Muscle of leg (tissue), 16 donors: ENCODE results near the gene BRME1. TPM values are rescaled to one million over a fixed set of nuclear protein-coding genes. Genes with fewer than 3 reads are reported as not detected.

Experiments used
- DNase-seq: peaks from one replicate; pipeline ENCODE4 v3.0.0; 2013
- H3K27ac ChIP-seq: one replicate; pipeline ENCODE4 v1.5.1; 2013; ENCODE audit warnings: mild to moderate bottlenecking, low read length, control low read depth
- H3K27me3 ChIP-seq: one replicate; pipeline ENCODE4 v1.6.1; 2013; ENCODE audit warnings: low read length; ENCODE audit not compliant: control insufficient read depth, insufficient read depth
- H3K36me3 ChIP-seq: one replicate; pipeline ENCODE4 v1.6.1; 2013; ENCODE audit warnings: low read length; ENCODE audit not compliant: control insufficient read depth, insufficient read depth
- H3K4me1 ChIP-seq: one replicate; pipeline ENCODE4 v1.6.1; 2013; ENCODE audit warnings: low read length; ENCODE audit not compliant: control insufficient read depth, insufficient read depth
- H3K4me3 ChIP-seq: one replicate; pipeline ENCODE4 v1.5.1; 2013; ENCODE audit warnings: low read length, control low read depth
- H3K9me3 ChIP-seq: replicated peaks from 2 replicates; pipeline ENCODE4 v1.6.1; 2013; ENCODE audit warnings: low read depth, low read length; ENCODE audit not compliant: control insufficient read depth
- WGBS: methylation state at CpG from one replicate; pipeline ENCODE4 v1.1.5; 2013; ENCODE audit warnings: missing lambda C conversion rate; ENCODE audit not compliant: insufficient coverage; 5-methylcytosine and 5-hydroxymethylcytosine counted together
- long read RNA-seq, 11 donors: transcript quantifications; one replicate each; lab custom pipeline, GENCODE V29; 2026
- polyA plus RNA-seq, 8 donors: library from polyadenylated mRNA; unstranded; fragments of 120-200 nt; gene quantifications; one replicate each; pipeline versions ENCODE4 v1.2.1 to v1.2.3, GENCODE V29; 2013; ENCODE audit warnings: inconsistent platforms in 1 of 8, low replicate concordance in 1 of 8; ENCODE audit not compliant: insufficient read length in 8 of 8, insufficient read depth in 1 of 8
- total RNA-seq: library from RNA; stranded (reverse); fragments of 120-200 nt; gene quantifications from one replicate; pipeline ENCODE4 v1.2.4, GENCODE V29; 2013

The BRME1 gene
- total RNA-seq: 2.1 TPM
- 1 to 10 TPM; 2.4 to 6.1 (median 4.0) TPM for polyA plus RNA-seq
- long read RNA-seq, donor 1, partial matches to known transcripts: 0 of 1 reads
- long read RNA-seq, donor 1, other reads (novel, unspliced or antisense): 0 of 1 reads
- long read RNA-seq, donor 2: 0 reads
- long read RNA-seq, donor 3, partial matches to known transcripts: 11 of 12 reads
- long read RNA-seq, donor 3, other reads (novel, unspliced or antisense): 0 of 12 reads
- long read RNA-seq, donor 4: 0 reads
- long read RNA-seq, donor 5, partial matches to known transcripts: 5 of 7 reads
- long read RNA-seq, donor 5, other reads (novel, unspliced or antisense): 0 of 7 reads
- long read RNA-seq, donor 6: 0 reads
- long read RNA-seq, donor 7: 0 reads
- long read RNA-seq, donor 8: 0 reads
- long read RNA-seq, donor 9: 0 reads
- long read RNA-seq, donor 10, partial matches to known transcripts: 7 of 7 reads
- long read RNA-seq, donor 10, other reads (novel, unspliced or antisense): 0 of 7 reads
- long read RNA-seq, donor 11: 0 reads

DNA sequence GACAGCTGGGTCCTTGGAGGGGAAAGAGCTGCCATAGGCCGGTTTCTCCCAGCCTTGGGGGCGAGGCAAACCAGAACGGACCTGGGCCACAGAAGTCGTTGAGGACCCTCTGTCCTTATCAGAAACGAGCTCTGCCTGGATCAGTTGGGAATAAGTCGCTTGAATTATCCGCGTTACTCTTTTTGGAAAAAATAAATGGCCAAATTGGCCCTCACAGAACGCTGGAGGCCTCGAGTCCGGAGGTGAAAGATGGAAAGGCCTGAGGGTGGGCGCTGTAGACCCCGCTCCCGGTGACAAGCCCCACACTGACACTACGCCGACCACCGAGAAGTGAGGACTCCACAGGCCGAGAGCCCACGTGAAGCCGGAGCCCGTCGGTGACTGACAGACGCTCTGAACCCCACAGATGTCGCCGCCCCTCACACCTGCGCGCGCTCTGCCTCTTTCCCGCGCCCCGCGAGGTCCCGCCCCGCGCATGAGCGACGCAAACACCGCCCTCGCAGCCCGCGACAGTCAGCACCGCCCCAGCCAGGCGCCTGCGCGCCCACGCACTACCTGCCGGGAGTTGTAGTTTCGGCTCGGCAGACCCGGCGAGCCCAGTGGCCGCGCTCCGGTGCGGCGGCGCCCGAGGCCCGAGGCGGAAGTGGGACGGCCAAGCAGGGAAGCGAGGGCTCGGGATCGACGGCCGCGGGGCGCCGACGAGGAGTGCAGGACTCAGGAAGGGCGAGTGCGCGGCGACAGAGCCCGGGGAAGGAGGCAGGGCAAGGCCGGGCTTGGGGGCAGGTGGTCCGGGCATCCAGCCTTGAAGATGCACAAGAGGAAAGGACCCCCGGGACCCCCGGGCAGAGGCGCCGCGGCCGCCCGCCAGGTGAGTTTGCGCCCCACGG lies at the start of gene BRME1, which contains the start of gene CC2D1A:
TSS of gene BRME1 (minus strand) at position 484 of the 887 bp plus-strand sequence. CDS start 1,225 bp downstream, outside the sequence.
TSS of gene CC2D1A (plus strand) at position 568 of the 887 bp plus-strand sequence. CDS start at position 809, 241 bp downstream.
- no peaks in the 10 kb centered on the region for H3K27me3 ChIP-seq
- 6% methylated on average over 82 of the region's 86 CpGs for WGBS
- H3K4me1 ChIP-seq: peaks cover 11% of the 10 kb centered on the region
- peak within 1 kb of the TSS; percentile 84 for H3K4me3 ChIP-seq
- peak; percentile 94 for DNase-seq
- H3K27ac ChIP-seq: peak within 1 kb of the TSS; percentile 13
- H3K9me3 ChIP-seq: no peaks in the 10 kb centered on the region
- peaks cover 7% of the 10 kb centered on the region for H3K36me3 ChIP-seq

DNA sequence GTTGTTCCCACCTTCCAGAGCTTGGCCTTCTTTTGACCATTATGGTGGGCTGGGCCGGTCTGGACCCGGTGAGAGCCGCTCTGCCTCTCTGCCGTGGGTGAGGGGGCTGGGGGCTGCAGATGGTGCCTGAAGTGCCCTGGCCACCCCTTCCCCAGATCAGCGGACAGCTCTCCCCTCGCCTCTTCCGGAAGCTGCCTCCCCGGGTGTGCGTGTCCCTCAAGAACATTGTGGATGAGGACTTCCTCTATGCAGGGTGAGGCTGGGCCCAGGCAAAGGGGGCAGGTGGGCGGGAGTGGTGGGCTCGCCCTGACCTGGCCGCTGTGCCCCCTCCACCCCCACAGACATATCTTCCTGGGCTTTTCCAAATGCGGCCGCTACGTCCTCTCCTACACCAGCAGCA lies 48.3 kb upstream of the BRME1 start:
- H3K36me3 ChIP-seq: peaks cover 49% of the 10 kb centered on the region
- no peak for DNase-seq
- H3K4me3 ChIP-seq: no peak overlapping the region
- 98% methylated on average over 6 of the region's 15 CpGs for WGBS
- no peaks in the 10 kb centered on the region for H3K9me3 ChIP-seq
- H3K27ac ChIP-seq: no peak overlapping the region
- peaks cover 11% of the 10 kb centered on the region for H3K4me1 ChIP-seq
- H3K27me3 ChIP-seq: no peaks in the 10 kb centered on the region

DNA sequence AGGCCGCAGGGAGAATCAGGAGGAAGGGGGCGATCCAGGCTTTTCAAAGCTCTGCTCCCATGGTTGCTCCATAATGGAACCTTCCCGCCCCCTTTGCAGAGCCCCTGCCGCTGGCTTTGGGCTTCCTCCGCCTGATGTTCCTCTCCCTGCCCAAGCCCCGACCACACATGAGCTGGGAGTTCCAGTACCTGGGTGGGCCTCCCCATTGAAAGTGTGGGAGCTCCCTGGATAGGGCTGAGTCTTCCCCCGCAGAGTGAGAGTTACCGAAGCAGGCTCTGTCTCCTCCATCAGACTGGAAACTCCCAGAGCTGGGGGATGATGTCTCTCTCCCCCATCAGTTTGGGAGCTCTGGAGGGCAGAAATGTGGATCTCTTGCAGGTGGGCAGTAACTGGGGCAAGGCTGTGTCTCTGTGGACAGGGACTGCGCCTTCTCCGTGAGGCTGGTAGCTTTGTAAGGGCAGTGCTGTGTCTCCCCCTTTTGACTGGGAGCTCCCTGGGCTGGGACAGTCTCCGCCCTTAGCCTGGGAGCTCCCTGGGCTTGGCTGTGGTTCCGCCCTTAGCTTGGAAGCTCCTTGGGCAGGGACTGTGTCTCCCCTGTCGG lies 47.1 kb upstream of the BRME1 start:
- Histone ChIP-seq H3K27me3 (no peaks in the 10 kb centered on the region), H3K27ac (peak overlapping the region; percentile 77), H3K4me3 (peak overlapping the region; percentile 64), H3K4me1 (peaks cover 11% of the 10 kb centered on the region), H3K36me3 (peaks cover 37% of the 10 kb centered on the region), H3K9me3 (no peaks in the 10 kb centered on the region)
- DNase-seq: peak; percentile 73
- WGBS: 4% methylated on average over 10 of the region's 13 CpGs

DNA sequence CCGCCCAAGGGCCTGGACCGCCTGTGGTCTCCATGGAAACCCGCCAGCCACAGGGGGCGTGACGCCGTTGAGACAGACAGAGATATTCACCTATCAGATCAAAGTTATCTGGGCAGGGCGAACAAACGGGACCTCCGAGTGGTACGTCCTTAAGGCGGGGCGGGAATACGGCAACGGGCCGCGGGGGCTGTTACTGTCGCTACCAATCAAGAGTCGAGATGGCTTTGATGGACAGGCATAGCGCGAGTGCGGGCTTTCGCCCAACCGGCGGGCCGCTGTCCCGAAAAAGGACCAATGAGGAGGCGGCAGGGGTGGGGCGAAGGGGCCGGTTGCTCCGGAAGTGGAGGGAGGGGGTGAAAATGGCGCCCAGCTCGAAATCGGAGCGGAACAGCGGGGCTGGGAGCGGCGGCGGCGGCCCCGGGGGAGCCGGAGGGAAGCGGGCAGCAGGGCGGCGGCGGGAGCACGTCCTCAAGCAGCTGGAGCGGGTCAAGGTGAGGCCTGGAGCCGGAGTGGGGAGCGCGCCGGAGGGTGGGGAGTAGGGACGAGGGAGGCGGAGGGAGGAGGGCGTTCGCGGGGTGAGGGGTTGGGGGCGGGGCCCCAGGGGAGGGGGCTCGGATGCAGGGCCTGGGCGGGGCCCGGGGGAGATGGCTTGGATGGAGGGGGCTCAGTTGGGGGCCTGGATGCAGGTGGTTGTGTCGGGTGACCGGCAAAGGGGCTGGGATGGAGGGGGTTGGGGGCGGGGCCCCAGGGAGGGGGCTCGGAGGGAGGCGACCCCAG lies 46.4 kb upstream of the BRME1 start, which contains the start of gene DCAF15:
TSS of gene DCAF15 (plus strand) at position 356 of the 777 bp plus-strand sequence. CDS start at position 360, 4 bp downstream.
- peak; percentile 100 for DNase-seq
- Histone ChIP-seq H3K4me1 (peaks cover 11% of the 10 kb centered on the region), H3K27me3 (no peaks in the 10 kb centered on the region), H3K4me3 (peak within 1 kb of the TSS; percentile 64), H3K9me3 (no peaks in the 10 kb centered on the region), H3K27ac (peak within 1 kb of the TSS; percentile 77), H3K36me3 (peaks cover 30% of the 10 kb centered on the region)
- WGBS: under 1% methylated on average over 49 of the region's 65 CpGs

DNA sequence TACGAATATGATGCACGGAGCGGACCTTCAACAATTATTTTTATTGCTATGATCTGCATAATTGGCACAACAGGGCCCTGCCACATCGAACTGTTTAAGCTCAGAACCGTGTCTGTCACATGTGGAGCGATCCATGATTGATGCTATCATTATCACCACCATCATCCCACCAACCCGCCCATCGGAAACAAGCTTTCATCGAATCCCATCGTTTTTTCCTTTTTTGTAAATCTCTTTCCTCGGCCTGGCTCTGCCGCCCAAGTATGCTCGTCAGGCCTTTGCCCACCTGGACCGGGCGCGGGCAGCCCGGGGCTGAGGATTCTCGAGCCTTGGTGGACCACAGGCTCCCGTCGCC lies 45.9 kb upstream of the BRME1 start:
- Histone ChIP-seq H3K4me1 (peaks cover 11% of the 10 kb centered on the region), H3K36me3 (peaks cover 25% of the 10 kb centered on the region), H3K4me3 (peak overlapping the region; percentile 39), H3K9me3 (no peaks in the 10 kb centered on the region), H3K27ac (no peak overlapping the region), H3K27me3 (no peaks in the 10 kb centered on the region)
- no peak for DNase-seq
- WGBS: under 1% methylated on average over 16 of the region's 20 CpGs

DNA sequence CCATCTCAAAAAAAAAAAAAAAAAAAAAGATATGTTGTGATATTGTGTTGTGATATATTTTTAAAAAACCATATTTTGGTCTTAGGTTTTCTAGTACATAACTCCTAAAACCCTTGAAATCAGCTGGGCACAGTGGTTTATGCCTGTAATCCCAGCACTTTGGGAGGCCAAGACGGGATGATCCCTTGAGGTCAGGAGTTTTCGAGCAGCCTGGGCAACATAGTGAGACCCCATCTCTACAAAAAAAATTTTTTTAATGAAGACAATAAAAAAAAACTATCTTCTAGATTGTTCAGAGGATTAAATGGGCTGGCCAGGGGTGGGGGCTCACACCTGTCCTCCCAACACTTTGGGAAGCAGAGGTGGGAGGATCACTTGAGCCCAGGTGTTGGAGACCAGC lies 45.1 kb upstream of the BRME1 start:
- no CpG with 5 or more reads among the region's 2 CpGs for WGBS
- H3K4me1 ChIP-seq: peaks cover 11% of the 10 kb centered on the region
- no peak overlapping the region for H3K27ac ChIP-seq
- H3K36me3 ChIP-seq: peaks cover 17% of the 10 kb centered on the region
- DNase-seq: no peak
- no peaks in the 10 kb centered on the region for H3K27me3 ChIP-seq
- no peaks in the 10 kb centered on the region for H3K9me3 ChIP-seq
- H3K4me3 ChIP-seq: no peak overlapping the region

DNA sequence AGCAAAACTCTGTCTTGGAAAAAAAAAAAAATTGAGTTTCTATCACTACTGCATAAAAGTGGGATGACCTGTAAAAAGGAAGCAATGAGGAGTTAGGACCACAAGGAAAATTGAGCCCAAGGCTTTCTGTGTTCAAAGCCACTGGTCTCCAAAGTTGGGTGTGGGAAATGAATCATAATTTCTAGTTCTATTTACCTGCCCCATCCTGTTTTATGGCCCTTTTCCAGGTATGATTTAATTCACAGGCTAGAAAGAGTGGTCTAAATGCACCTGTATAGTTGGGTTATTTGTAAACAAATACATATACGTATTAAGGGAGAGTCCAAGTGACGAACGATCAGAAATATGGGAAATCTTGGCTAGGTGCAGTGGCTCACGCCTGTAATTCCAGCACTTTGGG lies 40.5 kb upstream of the BRME1 start:
- 100% methylated on average over 1 of the region's 4 CpGs for WGBS
- DNase-seq: no peak
- no peaks in the 10 kb centered on the region for H3K4me1 ChIP-seq

DNA sequence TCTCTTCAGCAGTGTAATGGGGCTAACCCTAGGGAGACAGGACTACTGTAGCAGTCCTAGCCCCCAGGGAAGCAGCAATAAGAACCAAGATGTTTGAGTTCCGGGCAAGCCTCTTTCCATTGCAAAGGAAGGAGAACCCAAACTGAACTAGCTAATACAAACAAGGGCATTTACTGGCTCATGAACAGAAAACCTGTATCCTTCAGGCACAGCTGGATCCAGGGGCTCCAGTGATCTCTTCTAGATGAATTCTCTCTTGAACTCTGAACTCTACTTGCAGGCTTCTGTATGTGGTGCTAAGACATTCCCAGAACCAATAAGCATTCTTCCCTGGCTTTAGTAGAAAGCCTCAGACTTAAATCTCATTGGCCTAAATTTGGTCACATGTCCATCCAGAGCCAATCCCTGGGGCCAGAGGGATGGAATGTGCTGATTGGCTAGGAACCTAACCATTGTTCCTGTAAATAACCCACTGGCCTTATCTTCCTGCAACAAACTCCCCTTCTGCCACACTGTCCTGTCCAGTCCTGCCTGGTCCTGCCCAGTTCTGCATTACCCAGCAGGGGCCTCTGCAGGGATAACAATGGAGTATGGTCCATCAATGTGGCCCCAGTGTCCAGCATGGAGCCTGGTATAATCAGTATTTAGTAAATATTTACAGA lies 36.2 kb upstream of the BRME1 start:
- Histone ChIP-seq H3K9me3 (no peaks in the 10 kb centered on the region), H3K4me1 (peaks cover 11% of the 10 kb centered on the region), H3K27me3 (peaks cover 19% of the 10 kb centered on the region), H3K36me3 (no peaks in the 10 kb centered on the region), H3K27ac (no peak overlapping the region), H3K4me3 (no peak overlapping the region)
- no peak for DNase-seq
- 100% methylated on average over 1 of the region's 1 CpG for WGBS

More for the DNA sequence above, 40.5 kb upstream of the BRME1 start:
- no peaks in the 10 kb centered on the region for H3K27me3 ChIP-seq
- H3K9me3 ChIP-seq: no peaks in the 10 kb centered on the region
- no peak overlapping the region for H3K27ac ChIP-seq
- H3K4me3 ChIP-seq: no peak overlapping the region
- H3K36me3 ChIP-seq: no peaks in the 10 kb centered on the region
